ENCODE results near the gene BCORL1.

DNA sequence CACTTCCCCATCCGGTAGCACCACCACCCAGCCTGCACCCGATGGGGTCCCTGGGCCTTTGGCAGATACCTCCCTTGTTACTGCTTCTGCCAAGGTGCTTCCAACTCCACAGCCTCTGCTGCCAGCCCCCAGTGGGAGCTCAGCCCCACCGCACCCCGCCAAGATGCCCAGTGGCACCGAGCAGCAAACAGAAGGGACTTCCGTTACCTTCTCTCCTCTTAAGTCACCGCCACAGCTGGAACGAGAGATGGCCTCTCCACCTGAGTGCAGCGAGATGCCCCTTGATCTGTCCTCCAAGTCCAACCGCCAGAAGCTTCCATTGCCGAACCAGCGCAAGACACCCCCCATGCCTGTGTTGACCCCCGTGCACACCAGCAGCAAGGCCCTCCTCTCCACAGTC, 31.9 kb downstream of the BCORL1 start:
- TF ChIP-seq EP300 (IDR thresholded peaks at IDR 0.05), result no peak
- TF ChIP-seq, protein P1, sequence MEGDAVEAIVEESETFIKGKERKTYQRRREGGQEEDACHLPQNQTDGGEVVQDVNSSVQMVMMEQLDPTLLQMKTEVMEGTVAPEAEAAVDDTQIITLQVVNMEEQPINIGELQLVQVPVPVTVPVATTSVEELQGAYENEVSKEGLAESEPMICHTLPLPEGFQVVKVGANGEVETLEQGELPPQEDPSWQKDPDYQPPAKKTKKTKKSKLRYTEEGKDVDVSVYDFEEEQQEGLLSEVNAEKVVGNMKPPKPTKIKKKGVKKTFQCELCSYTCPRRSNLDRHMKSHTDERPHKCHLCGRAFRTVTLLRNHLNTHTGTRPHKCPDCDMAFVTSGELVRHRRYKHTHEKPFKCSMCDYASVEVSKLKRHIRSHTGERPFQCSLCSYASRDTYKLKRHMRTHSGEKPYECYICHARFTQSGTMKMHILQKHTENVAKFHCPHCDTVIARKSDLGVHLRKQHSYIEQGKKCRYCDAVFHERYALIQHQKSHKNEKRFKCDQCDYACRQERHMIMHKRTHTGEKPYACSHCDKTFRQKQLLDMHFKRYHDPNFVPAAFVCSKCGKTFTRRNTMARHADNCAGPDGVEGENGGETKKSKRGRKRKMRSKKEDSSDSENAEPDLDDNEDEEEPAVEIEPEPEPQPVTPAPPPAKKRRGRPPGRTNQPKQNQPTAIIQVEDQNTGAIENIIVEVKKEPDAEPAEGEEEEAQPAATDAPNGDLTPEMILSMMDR (IDR thresholded peaks at IDR 0.05), result no peak
